Activated effector memory CD4-positive, alpha-beta T cell treated with Interleukin-2 at 50 U/mL for 16 hours (primary cell): ENCODE results near the gene PPP1R12A.
"Not testable (repeated sequence)": the region's sequence is repeated elsewhere in the genome, so short reads cannot be mapped to it uniquely, and the experiment has no call there.

Experiments used
- DNase-seq: peaks from one replicate; pipeline ENCODE4 v3.0.0-alpha.2; 2020

The PPP1R12A gene

GRCh38 chr12:79935021-79935623 is at the start of gene PPP1R12A:
Gene PPP1R12A, minus strand, starts transcription at chr12:79935097. Its CDS starts 166 bp downstream, at chr12:79934931.
- peak; percentile 89 for DNase-seq

- no peak for DNase-seq
These were observed 49.2 kb upstream of the PPP1R12A start for GRCh38 chr12:79983986-79984620.

- DNase-seq = no peak
These were observed 48.6 kb upstream of the PPP1R12A start for GRCh38 chr12:79983492-79983891.

GRCh38 chr12:79982086-79983062 is 47.5 kb upstream of the PPP1R12A start:
- no peak for DNase-seq

GRCh38 chr12:79978692-79979091 is 43.8 kb upstream of the PPP1R12A start:
- no peak for DNase-seq

GRCh38 chr12:79977856-79978460 is 43.1 kb upstream of the PPP1R12A start:
- not testable (repeated sequence) for DNase-seq

- DNase-seq = no peak
These were observed 40.2 kb upstream of the PPP1R12A start for GRCh38 chr12:79975143-79975542.

GRCh38 chr12:79973801-79974200 is 38.9 kb upstream of the PPP1R12A start:
- no peak for DNase-seq

GRCh38 chr12:79964100-79964627 is 29.3 kb upstream of the PPP1R12A start:
- no peak for DNase-seq

- DNase-seq = no peak
These were observed 26.5 kb upstream of the PPP1R12A start for GRCh38 chr12:79961411-79961810.

- DNase-seq = no peak
These were observed 24.6 kb upstream of the PPP1R12A start for GRCh38 chr12:79959484-79959883.

- DNase-seq = no peak
These were observed 22.0 kb upstream of the PPP1R12A start for GRCh38 chr12:79956896-79957295.

- no peak for DNase-seq
These were observed 20.7 kb upstream of the PPP1R12A start for GRCh38 chr12:79955561-79955960.

- DNase-seq = no peak
These were observed 19.2 kb upstream of the PPP1R12A start for GRCh38 chr12:79954037-79954610.

GRCh38 chr12:79949098-79949497 is 14.2 kb upstream of the PPP1R12A start:
- DNase-seq = no peak

- DNase-seq = no peak
These were observed 10.5 kb upstream of the PPP1R12A start for GRCh38 chr12:79945433-79945832.

GRCh38 chr12:79944565-79944964 is 9.7 kb upstream of the PPP1R12A start:
- DNase-seq = no peak

- not testable (repeated sequence) for DNase-seq
These were observed 7.9 kb upstream of the PPP1R12A start for GRCh38 chr12:79942846-79943245.

GRCh38 chr12:79939728-79940310 is 4.9 kb upstream of the PPP1R12A start:
- DNase-seq = no peak

GRCh38 chr12:79938843-79939242 is 3.9 kb upstream of the PPP1R12A start:
- DNase-seq = no peak

- no peak for DNase-seq
These were observed 1.8 kb upstream of the PPP1R12A start for GRCh38 chr12:79936670-79937069.
